NCI-H2171 (cell line): ENCODE results near the gene SLC6A19.
"Not testable (repeated sequence)": the region's sequence is repeated elsewhere in the genome, so short reads cannot be mapped to it uniquely, and the experiment has no call there.

ENCODE experiments used
- DNase-seq: peaks from one replicate; lab custom pipeline; 2025; lab: John Stamatoyannopoulos, UW

SLC6A19 gene

DNA sequence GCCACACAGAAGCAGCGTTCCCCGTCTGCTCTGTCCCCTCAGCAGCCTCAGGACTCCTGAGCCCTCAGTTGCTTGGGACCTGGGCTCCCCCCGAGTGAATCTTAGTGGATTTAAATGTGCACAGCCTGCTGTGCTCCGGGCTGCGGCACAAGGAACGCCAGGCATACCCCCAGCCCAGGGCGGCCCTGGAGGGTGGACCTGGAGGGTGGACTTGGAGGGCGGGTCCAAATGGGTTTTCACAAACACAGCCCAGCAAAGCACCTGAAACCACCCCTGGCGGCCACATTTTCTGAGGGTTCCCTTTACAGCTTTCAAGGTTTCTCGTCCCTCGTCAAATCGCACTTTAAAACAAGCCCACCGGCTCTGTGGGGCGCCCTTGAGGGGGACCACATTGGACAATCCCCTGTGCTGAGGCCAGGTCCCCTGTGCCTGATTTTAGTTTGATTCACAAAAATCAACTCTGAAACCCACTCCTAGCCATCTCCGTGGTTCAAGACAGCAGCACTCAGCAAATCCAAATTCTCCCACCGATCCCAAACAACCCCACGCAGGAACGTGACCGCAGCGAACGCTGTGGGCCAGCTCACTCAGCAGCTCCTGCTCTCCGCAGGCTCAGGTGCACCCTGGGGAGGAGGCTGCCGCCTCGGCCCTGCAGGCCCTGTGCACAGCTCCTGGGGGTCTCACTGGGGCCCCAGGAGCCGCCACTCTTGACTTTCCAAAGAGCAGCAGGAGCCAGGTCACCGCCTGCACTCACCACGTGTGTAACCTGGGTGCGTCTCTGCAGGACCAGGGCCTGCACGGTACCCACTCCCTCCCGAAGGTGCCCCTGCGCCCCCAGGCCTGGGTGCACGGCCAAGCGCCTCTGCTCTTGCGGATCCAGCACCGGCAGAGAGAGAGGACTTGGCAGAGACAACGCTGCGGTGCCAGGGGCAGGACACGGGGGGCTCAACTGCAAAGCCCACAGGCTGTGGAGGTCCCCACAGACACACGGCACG lies 64.4 kb downstream of the SLC6A19 start:
- no peak for DNase-seq

DNA sequence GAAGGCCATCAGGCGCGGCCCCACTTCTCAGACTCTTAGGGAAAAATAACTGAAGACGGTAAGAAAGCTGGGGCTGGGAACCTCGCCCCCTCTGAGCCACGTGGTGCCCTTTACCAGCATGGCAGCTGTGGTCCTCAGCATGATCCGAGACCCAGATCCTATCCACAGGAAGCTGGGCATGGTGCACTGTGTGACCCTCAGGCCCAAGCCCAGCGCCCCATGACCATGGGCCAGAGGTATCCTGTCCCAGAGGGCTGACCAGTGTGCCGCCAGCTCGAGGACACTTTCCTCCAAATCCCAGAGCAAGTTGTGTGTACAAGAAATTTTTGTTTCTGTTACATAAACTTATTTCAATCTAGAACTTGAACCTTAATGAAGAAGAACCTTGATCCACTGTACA lies 65.4 kb downstream of the SLC6A19 start:
- DNase-seq = no peak

DNA sequence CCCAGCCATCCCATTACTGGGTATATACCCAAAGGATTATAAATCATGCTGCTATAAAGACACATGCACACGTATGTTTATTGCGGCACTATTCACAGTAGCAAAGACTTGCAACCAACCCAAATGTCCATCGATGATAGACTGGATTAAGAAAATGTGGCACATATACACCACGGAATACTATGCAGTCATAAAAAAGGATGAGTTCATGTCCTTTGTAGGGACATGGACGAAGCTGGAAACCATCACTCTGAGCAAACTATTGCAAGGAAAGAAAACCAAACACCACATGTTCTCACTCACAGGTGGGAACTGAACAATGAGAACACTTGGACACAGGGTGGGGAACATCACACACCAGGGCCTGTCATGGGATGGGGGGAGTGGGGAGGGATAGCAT lies 66.1 kb downstream of the SLC6A19 start:
- DNase-seq = not testable (repeated sequence)

DNA sequence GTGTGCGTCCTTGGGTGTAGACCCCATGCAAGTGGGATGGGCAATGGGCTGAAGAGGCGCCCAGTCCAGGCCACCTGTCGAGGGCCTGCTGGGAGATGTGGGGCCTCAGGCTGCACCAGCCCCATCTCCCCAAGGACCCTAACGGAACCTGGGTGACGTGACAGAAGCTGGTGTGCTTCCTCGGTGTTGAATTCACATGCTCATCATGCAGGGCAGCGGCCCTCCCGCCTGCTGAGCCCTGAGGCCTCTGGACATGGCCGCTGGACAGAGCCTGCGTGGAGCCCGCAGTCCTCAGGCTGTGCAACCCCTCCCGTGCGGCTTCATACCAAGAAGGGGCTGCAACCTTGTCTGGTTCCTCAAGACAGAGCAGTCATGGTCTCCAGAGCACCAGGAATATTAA lies 66.7 kb downstream of the SLC6A19 start:
- DNase-seq = no peak

DNA sequence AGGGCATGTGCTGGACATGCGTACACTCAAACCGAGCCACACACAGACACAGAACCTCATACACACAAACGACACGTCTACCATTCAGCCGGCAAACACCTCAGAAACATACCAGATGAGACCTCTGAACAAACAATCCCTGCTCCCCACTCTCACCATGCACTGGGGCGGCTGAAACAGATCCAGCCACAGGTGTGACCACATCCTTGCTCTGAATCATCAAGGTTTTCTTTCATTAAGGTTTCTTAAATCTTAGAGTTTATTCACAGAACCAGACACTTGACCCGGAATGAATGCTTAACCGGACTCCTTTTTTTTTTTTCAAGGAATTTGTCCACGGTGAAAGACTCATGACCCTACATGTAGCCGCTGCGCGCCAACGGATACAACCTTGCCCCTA lies 67.3 kb downstream of the SLC6A19 start:
- DNase-seq = no peak

DNA sequence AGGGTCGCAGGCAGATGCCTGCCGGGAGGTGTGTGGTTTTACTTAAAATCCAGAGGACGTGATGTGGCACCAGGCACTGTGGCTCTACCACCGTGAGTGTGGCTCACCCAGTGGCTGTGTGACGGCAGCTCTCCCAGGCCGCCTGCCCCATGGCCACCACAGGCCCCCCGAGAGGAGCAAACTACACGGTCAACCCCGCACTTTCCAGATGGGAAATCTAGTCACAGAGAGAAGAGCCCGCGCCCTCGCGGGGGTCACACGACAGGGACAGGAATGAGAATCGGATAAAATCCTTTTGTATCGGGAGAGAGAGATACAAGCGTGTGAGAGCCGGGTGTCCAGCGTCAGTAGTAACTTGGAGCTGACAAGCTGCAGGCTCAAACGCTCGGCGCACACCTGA lies 69.0 kb downstream of the SLC6A19 start:
- DNase-seq = no peak

DNA sequence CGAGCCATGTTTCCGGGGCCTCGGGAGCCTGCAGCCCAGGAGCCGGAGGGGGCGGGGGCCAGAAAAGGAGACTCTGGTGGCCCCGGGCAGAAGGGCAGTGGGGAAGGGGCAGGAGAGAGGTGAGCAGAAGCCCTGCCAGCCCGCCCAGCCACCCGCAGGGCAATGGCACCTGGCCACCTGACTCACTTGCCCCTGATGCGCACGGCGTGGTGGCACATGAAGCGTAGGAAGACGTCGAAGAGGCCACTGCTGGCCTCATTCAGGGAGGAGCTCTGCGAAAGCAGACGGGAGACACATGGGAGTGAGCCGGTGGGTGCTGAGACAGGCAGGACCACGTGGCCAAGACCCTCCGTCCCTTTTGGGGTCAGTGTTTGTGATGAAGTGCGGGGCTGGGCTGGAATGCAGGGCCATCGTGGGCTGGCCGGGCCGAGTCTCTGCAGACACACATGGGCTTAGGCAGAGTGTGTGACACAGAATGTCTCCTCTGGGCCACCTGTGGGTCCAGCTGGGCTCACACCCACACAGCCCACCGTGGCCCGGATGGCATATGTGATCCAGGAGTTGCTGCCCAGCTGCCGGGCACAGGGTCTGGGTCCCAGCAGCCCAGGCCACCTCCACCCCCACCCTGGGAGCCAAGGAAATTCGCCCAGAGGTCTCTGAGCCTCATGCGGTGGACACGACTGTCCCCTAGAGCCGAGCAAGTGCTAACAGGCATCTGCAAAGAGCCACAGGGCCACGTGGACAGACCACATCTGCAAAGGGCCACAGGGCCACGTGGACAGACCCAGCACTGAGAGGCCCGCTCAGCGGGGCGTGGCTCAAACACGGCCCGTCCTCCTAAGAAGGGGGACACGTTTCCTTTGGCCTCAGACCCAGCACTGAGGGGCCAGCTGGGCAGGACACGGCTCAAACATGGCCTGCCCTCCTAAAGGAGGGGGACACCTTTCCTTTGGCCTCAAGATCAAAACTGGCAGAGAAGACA lies 69.8 kb downstream of the SLC6A19 start:
- DNase-seq = no peak

DNA sequence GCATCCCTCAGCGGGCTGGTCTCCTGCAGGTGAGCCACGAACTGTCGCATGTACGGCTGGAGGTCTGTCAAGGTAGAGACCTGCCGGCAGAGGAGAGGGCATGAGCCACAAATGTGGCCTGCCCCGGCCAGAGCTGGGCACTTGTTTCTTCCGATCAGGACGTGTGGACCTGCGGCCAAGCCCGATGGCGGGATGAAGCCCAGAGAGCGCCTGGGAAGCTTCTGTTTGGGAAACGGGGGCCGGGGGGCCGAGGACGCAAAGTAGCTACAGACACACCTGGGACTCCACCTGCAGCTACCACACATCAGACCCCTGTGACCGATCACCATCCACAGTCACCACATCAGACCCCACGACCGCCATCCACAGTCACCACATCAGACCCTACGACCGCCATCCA lies 70.8 kb downstream of the SLC6A19 start:
- DNase-seq = peak; percentile 47

DNA sequence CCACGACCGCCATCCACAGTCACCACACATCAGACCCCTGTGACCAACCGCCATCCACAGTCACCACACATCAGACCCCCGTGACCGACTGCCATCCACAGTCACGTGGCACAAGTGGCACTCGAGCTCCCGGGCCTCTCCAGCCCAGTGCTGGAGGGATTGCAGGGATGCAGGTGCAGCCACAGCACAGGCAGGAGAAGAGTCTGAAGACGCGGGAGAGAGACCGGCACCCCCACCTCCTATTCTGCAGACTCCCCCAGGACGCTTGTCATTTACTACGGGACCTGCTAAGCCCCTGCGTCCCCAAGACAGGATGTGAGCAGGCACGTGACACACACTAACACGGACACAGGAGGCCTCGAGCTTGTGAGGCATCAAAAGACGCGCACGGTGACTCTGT lies 72.3 kb downstream of the SLC6A19 start:
- no peak for DNase-seq

DNA sequence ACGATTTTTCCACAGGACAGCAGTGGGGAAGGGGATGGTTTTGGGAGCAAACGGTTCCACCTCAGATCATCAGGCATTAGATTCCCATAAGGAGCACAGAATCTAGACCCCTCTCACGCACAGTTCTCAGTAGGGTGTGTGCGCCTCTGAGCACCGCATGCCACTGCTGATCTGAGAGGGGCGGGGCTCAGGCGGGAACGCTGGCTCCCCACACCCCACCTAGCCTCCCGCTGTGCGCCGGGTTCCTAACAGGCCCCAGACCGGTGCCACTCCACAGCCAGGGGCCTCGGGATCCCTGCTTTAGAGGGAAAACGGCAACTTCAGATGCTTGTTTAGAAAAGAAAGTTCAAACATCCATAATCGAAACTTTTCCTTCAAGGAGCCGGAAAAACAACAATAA lies 73.1 kb downstream of the SLC6A19 start:
- no peak for DNase-seq
